Measurements from ENCODE around the gene NPC1.
A peak's percentile ranks its signal among the peaks of the same experiment; 100 is the strongest.

The NPC1 gene

GRCh38 chr18:23592911-23593310 lies 6.6 kb upstream of the NPC1 start:
- H3K4me3 ChIP-seq (ENCODE audit: low read depth, low read length) = no peak overlapping the region
- TF ChIP-seq POLR2A (IDR thresholded peaks at IDR 0.05; ENCODE audit: extremely low read depth, insufficient read length) (no peak), MYC (IDR thresholded peaks at IDR 0.05; ENCODE audit: low read depth, low read length) (no peak), MAX (IDR thresholded peaks at IDR 0.05; ENCODE audit: low read depth, low read length) (no peak)
- TF ChIP-seq, protein P1, sequence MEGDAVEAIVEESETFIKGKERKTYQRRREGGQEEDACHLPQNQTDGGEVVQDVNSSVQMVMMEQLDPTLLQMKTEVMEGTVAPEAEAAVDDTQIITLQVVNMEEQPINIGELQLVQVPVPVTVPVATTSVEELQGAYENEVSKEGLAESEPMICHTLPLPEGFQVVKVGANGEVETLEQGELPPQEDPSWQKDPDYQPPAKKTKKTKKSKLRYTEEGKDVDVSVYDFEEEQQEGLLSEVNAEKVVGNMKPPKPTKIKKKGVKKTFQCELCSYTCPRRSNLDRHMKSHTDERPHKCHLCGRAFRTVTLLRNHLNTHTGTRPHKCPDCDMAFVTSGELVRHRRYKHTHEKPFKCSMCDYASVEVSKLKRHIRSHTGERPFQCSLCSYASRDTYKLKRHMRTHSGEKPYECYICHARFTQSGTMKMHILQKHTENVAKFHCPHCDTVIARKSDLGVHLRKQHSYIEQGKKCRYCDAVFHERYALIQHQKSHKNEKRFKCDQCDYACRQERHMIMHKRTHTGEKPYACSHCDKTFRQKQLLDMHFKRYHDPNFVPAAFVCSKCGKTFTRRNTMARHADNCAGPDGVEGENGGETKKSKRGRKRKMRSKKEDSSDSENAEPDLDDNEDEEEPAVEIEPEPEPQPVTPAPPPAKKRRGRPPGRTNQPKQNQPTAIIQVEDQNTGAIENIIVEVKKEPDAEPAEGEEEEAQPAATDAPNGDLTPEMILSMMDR (IDR thresholded peaks at IDR 0.05; ENCODE audit: low read depth, low read length) = no peak
- DNase-seq (ENCODE audit: low read depth) = no peak

DNA sequence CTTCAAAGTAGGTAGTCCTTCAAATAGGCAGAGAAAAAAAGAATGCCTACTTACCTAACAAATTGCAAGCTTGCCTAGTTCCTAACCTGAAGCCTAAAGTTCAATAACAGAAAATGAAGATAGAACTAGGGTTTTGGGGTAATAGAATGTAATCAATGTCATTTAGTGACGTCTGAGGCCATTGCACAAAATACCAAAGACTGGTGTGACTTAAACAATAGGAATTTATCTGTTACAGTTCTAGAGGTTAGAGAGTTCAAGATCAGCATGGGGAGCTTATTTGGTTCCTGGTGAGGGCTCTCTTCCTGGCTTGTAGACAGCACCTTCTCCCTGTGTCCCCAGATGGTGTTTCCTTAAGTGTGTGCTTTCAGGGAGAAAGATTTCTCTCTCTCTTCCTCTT lies 4.7 kb upstream of the NPC1 start:
- H3K4me3 ChIP-seq (ENCODE audit: low read depth, low read length) = no peak overlapping the region
- no peak for DNase-seq (ENCODE audit: low read depth)
- TF ChIP-seq, protein P1 (IDR thresholded peaks at IDR 0.05; ENCODE audit: low read depth, low read length) = no peak
- TF ChIP-seq MAX (IDR thresholded peaks at IDR 0.05; ENCODE audit: low read depth, low read length) (no peak), POLR2A (IDR thresholded peaks at IDR 0.05; ENCODE audit: extremely low read depth, insufficient read length) (no peak), MYC (IDR thresholded peaks at IDR 0.05; ENCODE audit: low read depth, low read length) (no peak)

DNA sequence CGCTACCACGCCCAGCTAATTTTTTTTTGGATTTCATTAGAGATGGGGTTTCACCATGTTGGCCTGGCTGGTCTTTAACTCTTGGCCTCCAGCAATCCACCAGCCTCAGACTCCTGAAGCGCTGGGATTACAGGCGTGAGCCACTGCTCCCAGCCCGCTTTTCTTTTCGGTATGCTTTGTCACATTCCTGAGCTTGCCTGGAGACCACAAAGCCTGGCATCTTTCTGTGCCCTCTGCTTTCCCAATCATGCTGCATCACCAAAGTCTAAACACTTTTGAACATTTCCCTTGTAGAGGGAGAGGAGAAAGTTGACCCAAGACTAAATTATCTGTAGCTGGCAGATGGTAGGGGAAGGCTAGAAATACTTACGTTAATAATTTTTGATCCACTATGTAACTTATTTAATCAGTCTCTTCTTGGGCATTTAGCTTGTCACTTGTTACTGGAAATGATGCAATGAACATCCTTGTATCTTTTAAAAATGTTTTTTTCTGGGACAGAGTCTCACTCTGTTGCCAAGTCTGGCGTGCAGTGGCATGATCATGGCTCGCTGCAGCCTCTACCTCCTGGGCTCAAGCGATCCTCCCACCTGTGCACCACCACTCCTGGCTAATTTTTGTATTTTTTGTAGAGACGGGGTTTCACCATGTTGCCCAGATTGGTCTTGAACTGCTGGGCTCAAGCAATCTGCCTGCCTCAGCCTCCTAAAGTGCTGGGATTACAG lies 2.7 kb upstream of the NPC1 start:
- TF ChIP-seq POLR2A (IDR thresholded peaks at IDR 0.05; ENCODE audit: extremely low read depth, insufficient read length) (no peak), MAX (IDR thresholded peaks at IDR 0.05; ENCODE audit: low read depth, low read length) (no peak), MYC (IDR thresholded peaks at IDR 0.05; ENCODE audit: low read depth, low read length) (no peak)
- DNase-seq (ENCODE audit: low read depth) = no peak

GRCh38 chr18:23587220-23587642 lies 925 bp upstream of the NPC1 start:
- no peak for DNase-seq (ENCODE audit: low read depth)
- TF ChIP-seq POLR2A (IDR thresholded peaks at IDR 0.05; ENCODE audit: extremely low read depth, insufficient read length) (no peak), MYC (IDR thresholded peaks at IDR 0.05; ENCODE audit: low read depth, low read length) (no peak), MAX (IDR thresholded peaks at IDR 0.05; ENCODE audit: low read depth, low read length) (no peak)
- TF ChIP-seq, protein P1 (IDR thresholded peaks at IDR 0.05; ENCODE audit: low read depth, low read length) = no peak
- H3K4me3 ChIP-seq (ENCODE audit: low read depth, low read length) = peak overlapping the region; percentile 49

More for the DNA sequence above, 2.7 kb upstream of the NPC1 start:
- no peak overlapping the region for H3K4me3 ChIP-seq (ENCODE audit: low read depth, low read length)

GRCh38 chr18:23585897-23586248 lies 433 bp downstream of the NPC1 start:
- peak overlapping the region; percentile 92 for H3K4me3 ChIP-seq (ENCODE audit: low read depth, low read length)
- no peak for DNase-seq (ENCODE audit: low read depth)
- TF ChIP-seq, protein P1 (IDR thresholded peaks at IDR 0.05; ENCODE audit: low read depth, low read length) = no peak
- TF ChIP-seq MAX (IDR thresholded peaks at IDR 0.05; ENCODE audit: low read depth, low read length) = no peak
- TF ChIP-seq MYC (IDR thresholded peaks at IDR 0.05; ENCODE audit: low read depth, low read length) = no peak
- no peak for TF ChIP-seq POLR2A (IDR thresholded peaks at IDR 0.05; ENCODE audit: extremely low read depth, insufficient read length)

DNA sequence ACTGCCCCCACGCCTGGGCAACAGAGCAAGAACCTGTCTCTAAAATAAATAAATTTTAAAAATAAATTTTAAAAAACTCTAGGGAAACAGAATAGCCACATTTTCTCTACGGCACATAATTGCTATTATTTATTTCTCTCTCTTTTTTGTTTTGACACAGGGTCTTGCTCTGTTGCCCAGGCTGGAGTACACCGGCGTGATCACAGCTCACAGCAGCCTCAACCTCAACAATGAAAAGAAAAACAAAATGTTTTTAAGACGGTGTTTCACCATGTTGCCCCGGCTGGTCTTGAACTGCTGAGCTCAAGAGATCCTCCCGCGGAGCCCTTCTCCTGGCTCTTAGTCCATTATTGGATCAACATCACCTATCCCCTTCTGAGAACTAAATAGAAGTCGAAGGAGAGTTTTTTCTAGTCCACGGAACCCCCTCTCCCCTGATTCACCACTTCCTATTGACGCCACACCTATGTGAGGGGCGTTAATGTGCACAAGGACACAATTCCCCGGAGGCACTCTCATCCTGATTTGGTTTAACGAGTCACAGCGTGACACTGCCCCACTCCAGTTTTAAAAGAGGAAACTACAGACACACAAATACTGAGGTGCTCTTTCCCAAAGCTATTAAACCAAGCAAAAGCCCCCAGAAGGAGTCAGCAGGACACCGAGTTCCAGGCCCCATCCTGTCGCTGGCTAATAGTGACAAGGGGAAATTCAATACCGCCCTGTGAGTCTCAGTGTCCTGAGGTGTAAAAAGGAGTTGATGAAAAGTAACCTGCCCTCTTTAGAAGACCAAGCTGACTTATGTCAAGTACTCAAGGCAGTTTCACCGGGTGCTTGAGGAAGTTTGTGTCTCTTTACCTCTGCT lies 1.1 kb downstream of the NPC1 start:
- DNase-seq (ENCODE audit: low read depth) = peak; percentile 84
- TF ChIP-seq, protein P1 (IDR thresholded peaks at IDR 0.05; ENCODE audit: low read depth, low read length) = no peak
- TF ChIP-seq POLR2A (IDR thresholded peaks at IDR 0.05; ENCODE audit: extremely low read depth, insufficient read length) (no peak), MYC (IDR thresholded peaks at IDR 0.05; ENCODE audit: low read depth, low read length) (no peak), MAX (IDR thresholded peaks at IDR 0.05; ENCODE audit: low read depth, low read length) (no peak)
- H3K4me3 ChIP-seq (ENCODE audit: low read depth, low read length) = peak overlapping the region; percentile 92
